Transverse colon (tissue), 4 donors: Measurements from ENCODE around the gene DDX51. TPM values are rescaled to one million over a fixed set of nuclear protein-coding genes. Genes with fewer than 3 reads are reported as not detected.
A peak's percentile ranks its signal among the peaks of the same experiment; 100 is the strongest.
"Not testable (repeated sequence)": the region's sequence is repeated elsewhere in the genome, so short reads cannot be mapped to it uniquely, and the experiment has no call there.

ENCODE experiments used
- DNase-seq: peaks from one replicate; pipeline ENCODE4 v3.0.0-alpha.2; 2019
- H3K27ac ChIP-seq, 4 donors: fragments of 200-600 bp; sonication (generic); 2 replicates each; pipeline ENCODE4 v1.5.1; 2016 to 2018; ENCODE audit warnings: inconsistent platforms in 4 of 4
- H3K27me3 ChIP-seq: fragments of 200-600 bp; sonication (generic); 2 replicates; pipeline ENCODE4 v1.5.1; 2017; ENCODE audit warnings: inconsistent platforms
- H3K36me3 ChIP-seq, 4 donors: fragments of 200-600 bp; sonication (generic); 2 replicates each; pipeline ENCODE4 v1.5.1; 2017 to 2019; ENCODE audit warnings: inconsistent platforms in 4 of 4
- H3K4me1 ChIP-seq, 4 donors: fragments of 200-600 bp; sonication (generic); 2 replicates each; pipeline ENCODE4 v1.5.1; 2017 to 2020; ENCODE audit warnings: inconsistent platforms in 4 of 4
- H3K4me3 ChIP-seq, 4 donors: fragments of 200-600 bp; sonication (generic); 1 replicate in 1 of 4; 2 replicates in 3 of 4; pipeline versions ENCODE4 v1.5.1 to v1.6.1; 2017 to 2019; ENCODE audit warnings: inconsistent platforms in 4 of 4
- H3K9me3 ChIP-seq, 2 donors: fragments of 200-600 bp; sonication (generic); 2 replicates each; pipeline ENCODE4 v1.5.1; 2017 to 2019; ENCODE audit warnings: inconsistent platforms in 2 of 2
- EP300 ChIP-seq: sonication (generic); formaldehyde crosslinking; IDR thresholded peaks from one replicate; pipeline ENCODE4 v1.6.1; 2017; ENCODE audit warnings: antibody characterized with exemption, low read depth
- POLR2A ChIP-seq: fragments of 450-650 bp; IDR thresholded peaks from one replicate; pipeline ENCODE4 v1.6.1; 2016; ENCODE audit warnings: antibody characterized with exemption, mild to moderate bottlenecking, moderate library complexity
- POLR2AphosphoS5 ChIP-seq, 3 donors: sonication (generic); formaldehyde crosslinking; IDR thresholded peaks; one replicate each; pipeline ENCODE4 v1.6.1; 2016; ENCODE audit warnings: antibody characterized with exemption in 3 of 3
- WGBS, 2 donors: methylation state at CpG; one replicate each; pipeline ENCODE4 v1.1.5; 2018; ENCODE audit warnings: low coverage in 1 of 2; 5-methylcytosine and 5-hydroxymethylcytosine counted together
- in situ Hi-C, 4 donors: fragments of 200-750 bp; cut with MboI; loops; one replicate each; pipeline versions ENCODE4 v1.15.0 to v1.15.1; 2017; ENCODE audit warnings: low sequenced_read_pairs in 3 of 4, low pct_ligation_motif_present in 1 of 4, low pct_unique_long_range_greater_than_20kb in 1 of 4
- intact Hi-C: fragments of 100-400 bp; cut with DNase I; formaldehyde crosslinking; loops from one replicate; pipeline ENCODE4 v1.15.1; 2023; ENCODE audit warnings: low total_unique reads
- total RNA-seq, 4 donors: library from RNA; depleted of rRNA; stranded (reverse); fragments of >200 nt; gene quantifications; one replicate each; pipeline ENCODE4 v1.1.0, GENCODE V29; 2016
- TF ChIP-seq, protein P1 (sequence below), 5 experiments: fragments of 200-600 bp in 3 of 5; fragments of 450-650 bp in 2 of 5; sonication (generic) in 3 of 5; IDR thresholded peaks; 1 replicate in 2 of 5; 2 replicates in 3 of 5; pipeline ENCODE4 v1.5.1; 2016 to 2017; ENCODE audit warnings: antibody characterized with exemption in 5 of 5, inconsistent platforms in 3 of 5, mild to moderate bottlenecking in 2 of 5, moderate library complexity in 1 of 5

Gene DDX51
- total RNA-seq, 4 donors from 2014 or later, result 5.3 to 52.7 (median 21.2) TPM

DNA sequence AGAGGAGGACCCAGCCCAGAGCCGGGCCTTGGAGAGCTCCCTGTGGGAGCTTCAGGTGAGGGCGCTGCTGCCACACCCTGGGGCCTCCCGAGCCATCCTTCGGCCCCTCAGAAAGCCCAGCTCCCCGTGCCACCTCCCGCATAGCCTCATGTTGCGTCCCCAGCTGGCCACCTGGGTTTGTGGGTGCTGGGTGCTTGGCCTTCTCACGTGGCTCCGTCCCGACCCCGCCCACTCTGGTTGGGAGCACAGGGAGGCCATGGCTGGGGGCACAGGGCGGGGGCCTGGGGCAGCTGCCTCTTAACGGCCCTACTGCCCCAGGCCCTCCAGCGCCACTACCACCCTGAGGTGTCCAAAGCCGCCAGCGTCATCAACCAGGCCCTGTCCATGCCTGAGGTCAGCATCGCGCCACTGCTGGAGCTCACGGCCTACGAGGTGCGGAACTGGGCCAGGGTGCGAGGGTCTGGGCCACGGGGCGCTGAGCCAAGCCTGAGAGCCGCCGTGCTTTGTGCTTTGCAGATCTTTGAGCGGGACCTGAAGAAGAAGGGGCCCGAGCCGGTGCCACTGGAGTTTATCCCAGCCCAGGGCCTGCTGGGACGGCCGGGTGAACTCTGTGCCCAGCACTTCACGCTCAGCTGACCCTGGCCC, 7.8 kb upstream of the DDX51 start:
- TF ChIP-seq POLR2AphosphoS5 (IDR thresholded peaks at IDR 0.05), result no peak
- TF ChIP-seq, protein P1, sequence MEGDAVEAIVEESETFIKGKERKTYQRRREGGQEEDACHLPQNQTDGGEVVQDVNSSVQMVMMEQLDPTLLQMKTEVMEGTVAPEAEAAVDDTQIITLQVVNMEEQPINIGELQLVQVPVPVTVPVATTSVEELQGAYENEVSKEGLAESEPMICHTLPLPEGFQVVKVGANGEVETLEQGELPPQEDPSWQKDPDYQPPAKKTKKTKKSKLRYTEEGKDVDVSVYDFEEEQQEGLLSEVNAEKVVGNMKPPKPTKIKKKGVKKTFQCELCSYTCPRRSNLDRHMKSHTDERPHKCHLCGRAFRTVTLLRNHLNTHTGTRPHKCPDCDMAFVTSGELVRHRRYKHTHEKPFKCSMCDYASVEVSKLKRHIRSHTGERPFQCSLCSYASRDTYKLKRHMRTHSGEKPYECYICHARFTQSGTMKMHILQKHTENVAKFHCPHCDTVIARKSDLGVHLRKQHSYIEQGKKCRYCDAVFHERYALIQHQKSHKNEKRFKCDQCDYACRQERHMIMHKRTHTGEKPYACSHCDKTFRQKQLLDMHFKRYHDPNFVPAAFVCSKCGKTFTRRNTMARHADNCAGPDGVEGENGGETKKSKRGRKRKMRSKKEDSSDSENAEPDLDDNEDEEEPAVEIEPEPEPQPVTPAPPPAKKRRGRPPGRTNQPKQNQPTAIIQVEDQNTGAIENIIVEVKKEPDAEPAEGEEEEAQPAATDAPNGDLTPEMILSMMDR (IDR thresholded peaks at IDR 0.05), result no peak
- no peak for TF ChIP-seq POLR2A
- no peak for TF ChIP-seq EP300
- Histone ChIP-seq H3K27me3 (no peaks in the 10 kb centered on the region), H3K27ac (no peak overlapping the region), H3K9me3 (no peaks in the 10 kb centered on the region), H3K36me3 (peaks cover 0 to 5% (median 0%) of the 10 kb centered on the region in 4 donors), H3K4me1 (peaks cover 0 to 9% (median 7%) of the 10 kb centered on the region in 4 donors), H3K4me3 (no peak overlapping the region)
- in situ Hi-C loops, result no loop called here
- no peak for DNase-seq
- intact Hi-C loops, result loop anchor here (10.0 kb wide), 1 partner anchor 223 kb away; no protein-coding TSS in a partner anchor
- WGBS, 2 donors, result 96% methylated on average over 27 of the region's 32 CpGs; no CpG with 5 or more reads in 1 of the 2 donors

DNA sequence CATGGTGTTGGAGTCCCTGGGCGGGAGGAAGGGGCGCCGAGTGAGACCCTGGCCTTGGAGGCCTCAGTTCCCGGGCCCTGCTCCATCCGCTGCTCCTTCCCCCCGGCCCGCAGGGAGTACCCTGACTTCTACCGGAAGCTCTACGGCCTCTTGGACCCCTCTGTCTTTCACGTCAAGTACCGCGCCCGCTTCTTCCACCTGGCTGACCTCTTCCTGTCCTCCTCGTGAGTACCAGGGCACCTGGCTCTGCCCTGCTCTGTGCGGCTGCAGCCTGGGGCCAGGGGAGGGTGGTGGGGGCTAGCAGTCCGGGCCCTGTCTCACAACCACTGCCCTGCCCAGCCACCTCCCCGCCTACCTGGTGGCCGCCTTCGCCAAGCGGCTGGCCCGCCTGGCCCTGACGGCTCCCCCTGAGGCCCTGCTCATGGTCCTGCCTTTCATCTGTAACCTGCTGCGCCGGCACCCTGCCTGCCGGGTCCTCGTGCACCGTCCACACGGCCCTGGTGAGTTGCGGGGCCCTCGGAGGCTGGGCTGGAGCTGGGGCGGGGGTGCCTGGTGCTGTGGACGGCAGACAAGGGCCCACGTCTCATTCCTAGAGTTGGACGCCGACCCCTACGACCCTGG, 7.1 kb upstream of the DDX51 start:
- H3K36me3 ChIP-seq, result peaks cover 0 to 5% (median 0%) of the 10 kb centered on the region in 4 donors
- DNase-seq, result peak; percentile 6
- in situ Hi-C loops (no loop called here), intact Hi-C loops (loop anchor here (10.0 kb wide), 1 partner anchor 224 kb away; no protein-coding TSS in a partner anchor)
- TF ChIP-seq, protein P1 (IDR thresholded peaks at IDR 0.05), result no peak
- no peak for TF ChIP-seq EP300
- TF ChIP-seq POLR2A, result no peak
- TF ChIP-seq POLR2AphosphoS5 (IDR thresholded peaks at IDR 0.05), result no peak
- peaks cover 0 to 9% (median 7%) of the 10 kb centered on the region in 4 donors for H3K4me1 ChIP-seq
- H3K4me3 ChIP-seq, result no peak overlapping the region
- H3K9me3 ChIP-seq, result no peaks in the 10 kb centered on the region
- no peak overlapping the region for H3K27ac ChIP-seq
- H3K27me3 ChIP-seq, result no peaks in the 10 kb centered on the region
- 97% methylated on average over 28 of the region's 36 CpGs; no CpG with 5 or more reads in 1 of the 2 donors for WGBS, 2 donors

DNA sequence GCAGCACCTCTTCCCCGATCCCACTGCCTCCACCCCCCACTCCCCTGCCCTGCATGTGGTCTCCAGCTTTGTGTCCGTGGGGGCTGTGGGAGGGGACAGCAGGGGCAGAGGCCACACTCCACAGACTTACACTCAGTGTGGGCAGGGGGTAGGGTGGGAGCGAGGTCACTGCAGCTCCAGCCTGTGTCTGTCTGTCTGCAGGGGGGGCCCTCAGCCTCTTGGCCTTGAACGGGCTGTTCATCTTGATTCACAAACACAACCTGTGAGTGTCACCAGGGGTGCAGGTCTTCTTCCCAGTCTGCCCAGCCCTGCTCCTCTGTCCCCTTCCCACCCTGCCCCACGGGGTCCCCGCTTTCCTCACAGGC, 6.6 kb upstream of the DDX51 start:
- in situ Hi-C loops, result no loop called here
- peaks cover 0 to 9% (median 8%) of the 10 kb centered on the region in 4 donors for H3K4me1 ChIP-seq
- 87% methylated on average over 6 of the region's 6 CpGs; no CpG with 5 or more reads in 1 of the 2 donors for WGBS, 2 donors
- H3K36me3 ChIP-seq, result peaks cover 0 to 5% (median 0%) of the 10 kb centered on the region in 4 donors
- peak; percentile 4 for DNase-seq
- TF ChIP-seq EP300 (no peak), POLR2AphosphoS5 (IDR thresholded peaks at IDR 0.05) (no peak), POLR2A (no peak)
- TF ChIP-seq, protein P1 (IDR thresholded peaks at IDR 0.05), result no peak
- intact Hi-C loops, result loop anchor here (10.0 kb wide), 1 partner anchor 224 kb away; no protein-coding TSS in a partner anchor
- H3K9me3 ChIP-seq, result no peaks in the 10 kb centered on the region
- no peak overlapping the region for H3K4me3 ChIP-seq
- no peak overlapping the region for H3K27ac ChIP-seq
- no peaks in the 10 kb centered on the region for H3K27me3 ChIP-seq

DNA sequence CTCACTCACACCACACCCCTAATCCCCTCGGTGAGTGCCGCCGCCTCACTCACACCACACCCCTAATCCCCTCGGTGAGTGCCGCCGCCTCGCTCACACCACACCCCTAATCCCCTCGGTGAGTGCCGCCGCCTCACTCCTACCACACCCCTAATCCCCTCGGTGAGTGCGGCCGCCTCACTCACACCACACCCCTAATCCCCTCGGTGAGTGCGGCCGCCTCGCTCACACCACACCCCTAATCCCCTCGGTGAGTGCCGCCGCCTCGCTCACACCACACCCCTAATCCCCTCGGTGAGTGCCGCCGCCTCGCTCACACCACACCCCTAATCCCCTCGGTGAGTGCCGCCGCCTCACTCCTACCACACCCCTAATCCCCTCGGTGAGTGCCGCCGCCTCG, 5.4 kb upstream of the DDX51 start:
- H3K4me3 ChIP-seq, H3K9me3 ChIP-seq, in situ Hi-C loops, H3K27ac ChIP-seq, intact Hi-C loops, DNase-seq, H3K27me3 ChIP-seq, H3K36me3 ChIP-seq: not testable (repeated sequence)
- WGBS, 2 donors, result 87% methylated on average over 12 of the region's 32 CpGs; no CpG with 5 or more reads in 1 of the 2 donors
- peaks cover 7 to 19% (median 18%) of the 10 kb centered on the region in 4 donors for H3K4me1 ChIP-seq
